ENCODE results near the gene GOLIM4. TPM values are rescaled to one million over a fixed set of nuclear protein-coding genes. Genes with fewer than 3 reads are reported as not detected.
A peak's percentile ranks its signal among the peaks of the same experiment; 100 is the strongest.

Gene GOLIM4
- total and polyA plus RNA-seq, 2 of the 13 experiments (the other 11 are each of a cell fraction or from before 2014, with no cell fraction given): 10.9 to 47.7 TPM

DNA sequence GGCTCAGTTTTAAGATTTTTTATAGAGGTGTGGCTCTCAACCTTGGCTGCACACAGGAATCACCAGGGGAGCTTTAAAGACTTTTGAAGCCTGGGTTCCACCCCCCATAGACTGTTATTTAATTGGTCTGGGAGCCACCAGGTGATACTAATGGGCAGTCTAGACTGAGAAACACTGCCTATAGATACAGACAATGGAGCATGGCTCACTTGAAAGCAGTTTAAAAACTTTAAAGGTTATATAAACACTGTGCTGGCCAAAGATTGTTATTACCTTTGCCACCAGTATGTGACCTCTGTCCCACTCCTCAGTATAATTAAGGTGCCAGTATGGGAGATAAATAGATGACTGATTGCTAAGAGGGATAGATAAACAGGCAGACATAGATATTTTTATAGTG, 3.8 kb downstream of the GOLIM4 start (continued):
- TF ChIP-seq PAXIP1 (CRISPR knock-in tag; conservative IDR thresholded peaks at IDR 0.05): peak; percentile 45
- TF ChIP-seq DNMT1 (CRISPR knock-in tag; IDR thresholded peaks at IDR 0.05): no peak
- no peak for TF ChIP-seq ZFY (CRISPR knock-in tag; IDR thresholded peaks at IDR 0.05)
- TF ChIP-seq, protein P1, sequence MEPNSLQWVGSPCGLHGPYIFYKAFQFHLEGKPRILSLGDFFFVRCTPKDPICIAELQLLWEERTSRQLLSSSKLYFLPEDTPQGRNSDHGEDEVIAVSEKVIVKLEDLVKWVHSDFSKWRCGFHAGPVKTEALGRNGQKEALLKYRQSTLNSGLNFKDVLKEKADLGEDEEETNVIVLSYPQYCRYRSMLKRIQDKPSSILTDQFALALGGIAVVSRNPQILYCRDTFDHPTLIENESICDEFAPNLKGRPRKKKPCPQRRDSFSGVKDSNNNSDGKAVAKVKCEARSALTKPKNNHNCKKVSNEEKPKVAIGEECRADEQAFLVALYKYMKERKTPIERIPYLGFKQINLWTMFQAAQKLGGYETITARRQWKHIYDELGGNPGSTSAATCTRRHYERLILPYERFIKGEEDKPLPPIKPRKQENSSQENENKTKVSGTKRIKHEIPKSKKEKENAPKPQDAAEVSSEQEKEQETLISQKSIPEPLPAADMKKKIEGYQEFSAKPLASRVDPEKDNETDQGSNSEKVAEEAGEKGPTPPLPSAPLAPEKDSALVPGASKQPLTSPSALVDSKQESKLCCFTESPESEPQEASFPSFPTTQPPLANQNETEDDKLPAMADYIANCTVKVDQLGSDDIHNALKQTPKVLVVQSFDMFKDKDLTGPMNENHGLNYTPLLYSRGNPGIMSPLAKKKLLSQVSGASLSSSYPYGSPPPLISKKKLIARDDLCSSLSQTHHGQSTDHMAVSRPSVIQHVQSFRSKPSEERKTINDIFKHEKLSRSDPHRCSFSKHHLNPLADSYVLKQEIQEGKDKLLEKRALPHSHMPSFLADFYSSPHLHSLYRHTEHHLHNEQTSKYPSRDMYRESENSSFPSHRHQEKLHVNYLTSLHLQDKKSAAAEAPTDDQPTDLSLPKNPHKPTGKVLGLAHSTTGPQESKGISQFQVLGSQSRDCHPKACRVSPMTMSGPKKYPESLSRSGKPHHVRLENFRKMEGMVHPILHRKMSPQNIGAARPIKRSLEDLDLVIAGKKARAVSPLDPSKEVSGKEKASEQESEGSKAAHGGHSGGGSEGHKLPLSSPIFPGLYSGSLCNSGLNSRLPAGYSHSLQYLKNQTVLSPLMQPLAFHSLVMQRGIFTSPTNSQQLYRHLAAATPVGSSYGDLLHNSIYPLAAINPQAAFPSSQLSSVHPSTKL (CRISPR knock-in tag; IDR thresholded peaks at IDR 0.05): peak; percentile 49
- TF ChIP-seq TCF7 (IDR thresholded peaks at IDR 0.05; ENCODE audit: low read depth): peak; percentile 36
- no peak for TF ChIP-seq GFI1 (CRISPR knock-in tag; IDR thresholded peaks at IDR 0.05; ENCODE audit: borderline replicate concordance)
- TF ChIP-seq ETV5 (CRISPR knock-in tag; IDR thresholded peaks at IDR 0.05; ENCODE audit: borderline replicate concordance): no peak
- TF ChIP-seq, protein P2, sequence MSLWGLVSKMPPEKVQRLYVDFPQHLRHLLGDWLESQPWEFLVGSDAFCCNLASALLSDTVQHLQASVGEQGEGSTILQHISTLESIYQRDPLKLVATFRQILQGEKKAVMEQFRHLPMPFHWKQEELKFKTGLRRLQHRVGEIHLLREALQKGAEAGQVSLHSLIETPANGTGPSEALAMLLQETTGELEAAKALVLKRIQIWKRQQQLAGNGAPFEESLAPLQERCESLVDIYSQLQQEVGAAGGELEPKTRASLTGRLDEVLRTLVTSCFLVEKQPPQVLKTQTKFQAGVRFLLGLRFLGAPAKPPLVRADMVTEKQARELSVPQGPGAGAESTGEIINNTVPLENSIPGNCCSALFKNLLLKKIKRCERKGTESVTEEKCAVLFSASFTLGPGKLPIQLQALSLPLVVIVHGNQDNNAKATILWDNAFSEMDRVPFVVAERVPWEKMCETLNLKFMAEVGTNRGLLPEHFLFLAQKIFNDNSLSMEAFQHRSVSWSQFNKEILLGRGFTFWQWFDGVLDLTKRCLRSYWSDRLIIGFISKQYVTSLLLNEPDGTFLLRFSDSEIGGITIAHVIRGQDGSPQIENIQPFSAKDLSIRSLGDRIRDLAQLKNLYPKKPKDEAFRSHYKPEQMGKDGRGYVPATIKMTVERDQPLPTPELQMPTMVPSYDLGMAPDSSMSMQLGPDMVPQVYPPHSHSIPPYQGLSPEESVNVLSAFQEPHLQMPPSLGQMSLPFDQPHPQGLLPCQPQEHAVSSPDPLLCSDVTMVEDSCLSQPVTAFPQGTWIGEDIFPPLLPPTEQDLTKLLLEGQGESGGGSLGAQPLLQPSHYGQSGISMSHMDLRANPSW (CRISPR knock-in tag; IDR thresholded peaks at IDR 0.05; ENCODE audit: borderline replicate concordance): no peak
- TF ChIP-seq, protein P3, sequence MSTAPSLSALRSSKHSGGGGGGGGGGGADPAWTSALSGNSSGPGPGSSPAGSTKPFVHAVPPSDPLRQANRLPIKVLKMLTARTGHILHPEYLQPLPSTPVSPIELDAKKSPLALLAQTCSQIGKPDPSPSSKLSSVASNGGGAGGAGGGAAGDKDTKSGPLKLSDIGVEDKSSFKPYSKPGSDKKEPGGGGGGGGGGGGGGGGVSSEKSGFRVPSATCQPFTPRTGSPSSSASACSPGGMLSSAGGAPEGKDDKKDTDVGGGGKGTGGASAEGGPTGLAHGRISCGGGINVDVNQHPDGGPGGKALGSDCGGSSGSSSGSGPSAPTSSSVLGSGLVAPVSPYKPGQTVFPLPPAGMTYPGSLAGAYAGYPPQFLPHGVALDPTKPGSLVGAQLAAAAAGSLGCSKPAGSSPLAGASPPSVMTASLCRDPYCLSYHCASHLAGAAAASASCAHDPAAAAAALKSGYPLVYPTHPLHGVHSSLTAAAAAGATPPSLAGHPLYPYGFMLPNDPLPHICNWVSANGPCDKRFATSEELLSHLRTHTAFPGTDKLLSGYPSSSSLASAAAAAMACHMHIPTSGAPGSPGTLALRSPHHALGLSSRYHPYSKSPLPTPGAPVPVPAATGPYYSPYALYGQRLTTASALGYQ (CRISPR knock-in tag; IDR thresholded peaks at IDR 0.05): no peak
- no peak for TF ChIP-seq ZNF772 (CRISPR knock-in tag; IDR thresholded peaks at IDR 0.05)
- no peak for TF ChIP-seq PRPF4 (IDR thresholded peaks at IDR 0.05; ENCODE audit: low read depth, low read length, poor library complexity, severe bottlenecking)
- TF ChIP-seq ZFP90 (CRISPR knock-in tag; IDR thresholded peaks at IDR 0.05; ENCODE audit: borderline replicate concordance): no peak
- TF ChIP-seq MIXL1 (CRISPR knock-in tag; IDR thresholded peaks at IDR 0.05): peak; percentile 62
- TF ChIP-seq HOXD1 (CRISPR knock-in tag; IDR thresholded peaks at IDR 0.05): peak; percentile 63; the same call in 1 of the 2 replicates
- TF ChIP-seq DMAP1 (CRISPR knock-in tag; IDR thresholded peaks at IDR 0.05): no peak
- no peak for TF ChIP-seq RBFOX2 (IDR thresholded peaks at IDR 0.05; ENCODE audit: low read depth, low read length)
- TF ChIP-seq KDM2A (CRISPR knock-in tag; IDR thresholded peaks at IDR 0.05; ENCODE audit: borderline replicate concordance, low read depth): no peak
- no peak for TF ChIP-seq GLI4 (CRISPR knock-in tag; IDR thresholded peaks at IDR 0.05; ENCODE audit: borderline replicate concordance)
- no peak for TF ChIP-seq KMT2B (CRISPR knock-in tag; IDR thresholded peaks at IDR 0.05)
- TF ChIP-seq DNMT3B (CRISPR knock-in tag; conservative IDR thresholded peaks at IDR 0.05): no peak
- TF ChIP-seq FOXK2 (IDR thresholded peaks at IDR 0.05): no peak

Data from HepG2 (cell line).